HG03457 (cell line): ENCODE measurements around the gene FAM110D.

ENCODE experiments used
- ATAC-seq: cut with Tn5 transposase; IDR thresholded peaks from one replicate; pipeline ENCODE4 v1.9.1; 2021; ENCODE audit warnings: moderate number of reproducible peaks; ENCODE audit not compliant: unreplicated experiment

The FAM110D gene

DNA sequence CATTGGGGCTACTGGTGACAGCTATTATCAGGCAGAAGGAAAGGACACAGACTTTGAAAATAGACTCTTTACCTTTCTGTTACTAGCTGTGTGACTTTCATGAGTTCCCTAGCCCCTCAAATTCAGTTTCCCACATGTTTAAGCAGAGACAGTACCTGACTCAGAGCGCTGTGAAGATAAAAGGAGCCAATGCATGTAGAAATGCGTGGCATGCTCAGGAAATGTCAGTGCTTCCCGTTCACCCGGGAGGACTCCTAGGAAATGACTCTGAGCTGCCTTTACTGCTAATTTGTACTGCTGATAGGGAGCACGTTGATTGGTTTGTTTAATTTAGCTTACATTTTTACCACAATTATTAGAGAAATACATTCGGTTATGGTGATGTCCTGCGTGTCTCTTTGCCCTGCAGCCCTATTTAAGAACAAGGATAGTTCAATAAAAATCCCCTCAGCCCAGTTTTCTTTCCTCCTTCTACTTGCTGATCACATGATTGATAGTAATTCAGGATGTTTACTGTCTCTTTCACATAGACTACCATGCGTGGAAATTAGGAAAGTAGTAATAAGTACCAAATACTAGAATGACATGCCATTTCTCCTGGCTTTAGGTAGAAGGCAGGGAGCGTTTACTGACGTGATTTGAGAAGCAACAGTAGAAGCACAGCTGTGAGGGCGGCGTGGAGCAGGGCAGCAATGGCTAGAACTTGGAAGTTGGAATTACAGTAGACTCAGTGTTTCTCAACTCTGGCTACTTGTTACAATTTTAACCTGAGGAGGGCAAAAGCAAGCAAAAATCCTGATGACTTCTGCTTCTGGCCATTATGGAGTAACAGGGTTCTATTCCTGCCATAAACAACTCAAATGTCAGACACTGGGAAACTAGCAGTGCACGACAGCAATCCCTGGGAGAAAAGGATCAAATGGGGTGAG is 31.4 kb upstream of the FAM110D start:
- no peak for ATAC-seq

DNA sequence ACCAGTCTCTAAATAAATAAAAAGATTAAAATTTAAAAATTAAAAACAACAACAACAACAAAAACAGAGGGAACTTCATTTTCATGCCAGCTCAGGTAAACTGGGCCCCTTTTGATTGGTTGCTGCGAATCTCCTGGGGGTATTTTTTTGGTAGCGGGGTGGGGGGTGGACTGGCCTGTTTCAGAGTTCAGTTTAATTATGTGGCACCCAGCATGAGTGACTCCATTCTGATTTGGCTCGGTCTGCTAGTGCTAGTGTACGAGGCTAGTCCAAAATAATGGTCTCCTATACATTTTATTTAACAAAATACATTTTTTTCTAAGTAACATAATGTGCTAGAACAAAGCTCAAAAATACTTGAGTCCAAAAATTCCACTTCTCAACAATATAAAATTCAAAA is 29.1 kb upstream of the FAM110D start:
- no peak for ATAC-seq

DNA sequence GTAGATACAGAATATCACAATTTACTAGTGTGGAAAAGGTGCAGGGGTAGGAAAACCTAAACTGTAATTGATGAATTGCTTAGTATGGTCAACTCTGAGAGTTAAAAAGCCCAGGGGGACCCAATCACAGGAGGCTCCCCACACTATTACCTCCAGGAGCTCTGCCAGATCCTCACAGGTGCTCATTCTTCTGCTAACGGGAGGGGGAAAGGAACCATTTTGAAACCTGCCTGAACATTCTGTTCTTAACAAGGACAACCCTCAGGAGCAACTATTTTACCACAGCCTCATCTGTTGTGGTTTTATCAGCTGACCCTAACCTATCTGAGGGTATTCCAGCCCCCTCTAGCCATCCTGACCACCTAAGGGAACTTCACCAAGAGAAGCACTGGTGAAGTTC is 28.2 kb upstream of the FAM110D start:
- ATAC-seq: no peak

DNA sequence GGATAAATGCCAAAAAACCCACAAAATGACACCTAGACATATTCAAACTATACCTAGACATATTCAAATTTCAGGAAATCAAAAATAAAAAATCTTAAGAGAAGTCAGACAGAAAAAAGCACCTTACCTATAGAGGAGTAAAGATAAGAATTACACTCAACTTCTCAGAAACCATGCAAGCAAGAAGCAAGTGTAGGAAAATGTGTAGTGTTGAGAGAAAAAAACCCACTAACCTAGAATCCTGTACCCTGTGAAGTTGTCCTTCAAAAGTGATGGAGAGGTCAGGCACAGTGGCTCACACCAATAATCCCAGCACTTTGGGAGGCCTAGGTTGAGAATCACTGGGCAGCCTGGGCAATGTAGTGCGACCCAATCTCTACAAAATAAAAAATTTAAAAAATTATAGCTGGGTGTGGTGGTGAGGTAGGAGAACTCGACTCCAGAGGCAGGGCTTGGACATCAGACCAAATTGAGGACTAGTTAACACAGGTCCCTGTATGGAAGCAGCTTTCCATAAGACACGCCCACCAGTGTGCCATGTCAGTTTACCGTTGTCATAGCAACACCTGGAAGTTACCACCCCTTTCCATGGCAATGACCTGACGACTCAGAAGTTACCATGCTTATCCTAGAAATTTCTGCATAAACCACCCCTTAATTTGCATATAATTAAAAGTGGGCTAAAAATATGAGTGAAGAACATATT is 26.6 kb upstream of the FAM110D start:
- no peak for ATAC-seq

DNA sequence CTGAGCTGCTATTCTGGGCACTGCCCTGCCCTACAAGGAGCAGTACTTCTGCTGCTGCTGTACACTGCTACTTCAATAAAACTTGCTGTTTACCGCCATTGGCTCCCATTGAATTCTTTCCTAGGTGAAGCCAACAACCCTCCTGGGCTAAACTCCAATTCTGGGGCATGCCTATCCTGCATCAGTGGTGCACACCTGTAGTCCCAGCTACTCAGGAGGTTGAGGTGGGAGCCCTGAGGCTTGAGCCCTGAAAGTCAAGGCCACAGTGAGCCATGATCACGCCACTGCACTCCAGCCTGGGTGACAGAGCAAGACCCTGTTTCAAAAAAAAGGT is 26.1 kb upstream of the FAM110D start:
- no peak for ATAC-seq

DNA sequence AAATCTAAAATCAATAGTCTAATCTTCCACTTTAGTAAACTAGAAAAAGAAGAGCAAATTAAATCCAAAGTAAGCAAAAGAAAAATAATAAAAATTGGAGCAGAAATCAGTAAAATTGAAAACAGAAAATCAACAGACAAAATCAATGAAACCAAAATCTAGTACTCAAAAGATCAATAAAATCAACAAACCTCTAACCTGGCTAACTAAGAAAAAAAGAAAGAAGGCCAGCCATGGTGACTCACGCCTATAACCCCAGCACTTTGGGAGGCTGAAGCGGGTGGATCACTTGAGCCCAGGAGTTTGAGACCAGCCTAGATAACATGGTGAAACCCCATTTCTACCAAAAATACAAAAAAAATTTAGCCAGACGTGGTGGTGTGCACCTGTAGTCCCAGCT is 24.4 kb upstream of the FAM110D start:
- no peak for ATAC-seq

DNA sequence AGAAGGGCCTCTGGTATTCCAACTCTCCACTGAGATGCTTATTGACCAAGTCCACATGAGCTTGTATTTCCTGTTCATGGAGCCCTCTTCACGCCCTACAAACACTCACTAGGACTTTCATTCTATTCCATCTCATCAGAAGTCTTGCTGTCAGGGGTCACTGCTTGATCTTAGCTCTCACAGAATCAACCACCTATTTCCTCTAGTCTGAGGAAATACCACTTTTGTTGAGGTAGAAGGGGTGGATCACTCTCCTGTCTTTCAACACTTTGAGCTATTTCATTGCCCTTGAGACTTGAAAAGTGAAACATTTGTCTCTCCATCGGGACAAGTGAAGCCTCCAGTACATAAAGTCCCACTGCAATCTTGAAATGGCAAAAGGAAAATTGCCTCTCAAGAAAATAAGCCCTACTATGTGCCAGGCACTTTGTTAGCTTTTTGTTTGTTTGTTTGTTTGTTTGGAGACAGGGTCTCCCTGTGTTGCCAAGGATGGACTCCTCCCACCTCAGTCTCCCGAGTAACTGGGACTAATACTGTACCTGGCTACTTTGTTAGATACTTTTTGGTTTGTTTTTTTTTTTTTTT is 19.8 kb upstream of the FAM110D start:
- ATAC-seq: no peak

DNA sequence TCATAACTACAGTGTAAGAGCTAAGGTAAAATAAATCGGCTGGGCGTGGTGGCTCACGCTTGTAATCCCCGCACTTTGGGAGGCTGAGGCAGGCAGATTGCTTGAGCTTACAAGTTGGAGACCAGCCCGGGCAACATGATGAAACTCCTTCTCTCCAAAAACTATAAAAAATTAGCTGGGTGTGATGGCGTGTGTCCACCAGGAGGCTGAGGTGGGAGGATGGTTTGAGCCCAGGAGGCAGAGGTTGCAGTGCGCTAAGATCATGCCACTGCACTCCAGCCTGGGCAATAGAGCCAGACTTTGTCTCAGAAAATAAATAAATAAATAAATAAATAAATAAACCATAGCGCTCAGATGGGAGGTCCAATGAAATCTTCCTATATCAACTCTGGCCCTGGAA is 16.7 kb upstream of the FAM110D start:
- ATAC-seq: no peak

DNA sequence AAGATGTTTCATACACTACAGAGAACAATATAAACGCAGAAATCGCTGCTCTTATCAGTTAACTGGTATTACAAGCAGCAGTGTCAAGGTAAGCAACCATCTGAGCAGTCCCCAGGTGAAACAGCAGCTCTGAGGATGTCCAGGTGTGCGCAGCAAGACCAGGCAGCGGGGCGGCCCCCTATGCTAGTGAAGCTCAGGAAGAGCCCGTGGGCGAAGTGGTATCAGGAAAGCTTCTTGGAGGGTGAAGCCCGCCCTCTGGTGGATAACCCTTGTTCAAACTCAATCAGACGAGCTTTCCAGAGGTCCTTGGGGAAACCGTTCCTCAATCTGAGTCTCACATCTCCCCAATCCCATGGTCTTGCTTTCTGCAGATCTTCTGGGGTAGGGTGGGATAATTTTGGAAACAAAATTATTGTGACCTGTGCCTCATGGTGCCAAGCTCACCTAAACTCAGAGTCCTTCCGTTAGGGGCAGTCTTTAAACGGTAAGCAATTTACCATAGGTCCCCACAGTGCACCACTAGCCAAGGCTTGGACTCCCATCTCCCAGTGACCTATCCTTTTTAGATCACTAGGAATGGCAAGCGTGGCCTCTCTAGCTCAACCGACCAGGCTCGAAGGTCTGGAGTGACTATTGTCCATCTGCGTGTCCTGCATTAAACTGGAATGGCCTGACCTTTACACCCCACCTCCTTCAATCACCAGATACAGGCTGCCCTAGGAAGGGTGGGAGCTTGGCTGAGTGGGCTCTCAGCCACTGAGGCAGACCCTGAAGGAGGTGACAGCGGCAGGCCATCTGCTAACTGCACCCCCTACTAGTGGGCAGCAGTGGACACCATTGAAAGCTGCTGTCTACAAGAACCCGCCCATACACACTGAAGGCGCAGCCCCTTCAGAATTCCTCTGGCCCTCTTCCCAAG is 13.6 kb upstream of the FAM110D start:
- no peak for ATAC-seq

DNA sequence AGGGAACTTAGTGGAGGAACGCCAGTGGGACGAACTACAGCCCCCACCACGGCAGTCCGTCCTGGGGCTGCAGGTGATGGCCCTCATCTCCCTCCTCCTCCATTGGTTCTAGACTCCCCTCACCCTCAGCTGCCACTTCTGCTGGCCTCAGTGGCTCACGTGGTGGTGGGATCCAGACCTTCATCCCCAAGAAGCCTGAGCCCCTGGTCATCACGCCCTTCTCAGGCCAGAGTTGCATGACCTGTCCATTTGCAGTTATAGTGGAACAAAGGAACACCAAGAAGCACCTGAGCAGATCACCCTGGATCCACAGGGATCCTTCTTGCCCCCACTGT is 13.0 kb upstream of the FAM110D start:
- ATAC-seq: no peak

DNA sequence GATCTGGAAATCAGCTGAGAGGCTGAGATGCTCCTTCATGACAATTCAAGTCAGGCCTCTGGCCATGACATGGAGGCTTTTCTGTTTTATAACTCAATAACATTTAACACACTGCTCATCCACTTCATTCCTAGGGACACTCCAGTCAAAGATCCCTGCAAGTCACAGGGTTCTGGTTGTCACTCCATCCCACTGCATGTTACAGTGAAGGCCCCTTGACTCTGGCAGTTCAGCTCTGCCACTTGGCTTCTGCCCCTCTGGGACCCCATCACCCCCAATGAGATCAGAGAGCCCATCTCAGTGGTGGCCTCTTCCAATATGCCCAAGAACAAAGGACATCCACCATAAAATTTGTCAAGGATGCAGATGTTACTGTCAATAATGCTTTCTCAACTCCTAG is 10.0 kb upstream of the FAM110D start:
- ATAC-seq: no peak

DNA sequence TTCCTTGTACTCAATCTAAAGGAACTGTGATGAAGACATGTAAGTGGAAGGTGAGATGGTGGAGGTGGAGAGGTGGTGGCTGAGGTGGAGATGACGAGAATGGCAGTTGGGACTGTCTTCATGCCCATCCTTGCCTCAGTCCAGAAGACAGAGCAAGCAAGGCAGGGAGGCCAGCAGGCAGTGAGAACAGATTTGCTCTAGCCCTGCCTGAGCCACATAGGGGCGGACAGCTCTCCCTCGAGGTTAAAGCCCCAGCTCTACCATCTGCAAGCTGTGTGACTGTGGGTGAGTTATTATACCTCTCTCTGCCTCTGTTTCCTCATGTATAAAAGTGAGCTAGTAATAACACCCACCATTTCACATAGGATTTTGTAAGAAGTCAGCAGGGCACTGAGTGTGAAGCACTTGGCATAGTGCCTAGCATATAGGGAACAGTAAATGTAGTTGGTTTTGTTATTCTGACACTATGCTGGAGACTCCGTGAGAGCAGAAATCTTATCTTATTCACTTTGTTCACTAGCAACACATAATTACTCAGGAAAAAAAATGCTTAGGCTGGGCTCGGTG is 4.8 kb upstream of the FAM110D start:
- no peak for ATAC-seq

DNA sequence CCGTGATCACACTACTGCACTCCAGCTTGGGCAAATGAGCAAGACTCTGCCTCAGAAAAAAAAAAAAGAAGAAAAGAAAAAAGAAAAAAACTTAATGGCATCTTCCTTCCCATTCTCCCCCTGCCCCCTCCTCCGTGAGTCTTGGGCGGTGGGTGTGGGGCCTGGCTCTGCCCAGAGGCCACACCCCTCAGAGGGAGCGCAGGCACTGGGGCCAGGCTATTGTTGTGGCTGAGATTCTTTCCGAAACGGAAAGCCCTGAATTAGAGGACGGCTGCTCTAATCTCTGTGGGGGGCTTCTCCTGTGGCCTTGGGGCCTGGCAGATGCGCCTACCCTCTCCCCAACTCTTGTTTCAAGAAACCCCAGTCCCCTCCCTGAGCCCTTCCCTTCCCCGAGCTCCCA is 4.1 kb upstream of the FAM110D start:
- no peak for ATAC-seq

DNA sequence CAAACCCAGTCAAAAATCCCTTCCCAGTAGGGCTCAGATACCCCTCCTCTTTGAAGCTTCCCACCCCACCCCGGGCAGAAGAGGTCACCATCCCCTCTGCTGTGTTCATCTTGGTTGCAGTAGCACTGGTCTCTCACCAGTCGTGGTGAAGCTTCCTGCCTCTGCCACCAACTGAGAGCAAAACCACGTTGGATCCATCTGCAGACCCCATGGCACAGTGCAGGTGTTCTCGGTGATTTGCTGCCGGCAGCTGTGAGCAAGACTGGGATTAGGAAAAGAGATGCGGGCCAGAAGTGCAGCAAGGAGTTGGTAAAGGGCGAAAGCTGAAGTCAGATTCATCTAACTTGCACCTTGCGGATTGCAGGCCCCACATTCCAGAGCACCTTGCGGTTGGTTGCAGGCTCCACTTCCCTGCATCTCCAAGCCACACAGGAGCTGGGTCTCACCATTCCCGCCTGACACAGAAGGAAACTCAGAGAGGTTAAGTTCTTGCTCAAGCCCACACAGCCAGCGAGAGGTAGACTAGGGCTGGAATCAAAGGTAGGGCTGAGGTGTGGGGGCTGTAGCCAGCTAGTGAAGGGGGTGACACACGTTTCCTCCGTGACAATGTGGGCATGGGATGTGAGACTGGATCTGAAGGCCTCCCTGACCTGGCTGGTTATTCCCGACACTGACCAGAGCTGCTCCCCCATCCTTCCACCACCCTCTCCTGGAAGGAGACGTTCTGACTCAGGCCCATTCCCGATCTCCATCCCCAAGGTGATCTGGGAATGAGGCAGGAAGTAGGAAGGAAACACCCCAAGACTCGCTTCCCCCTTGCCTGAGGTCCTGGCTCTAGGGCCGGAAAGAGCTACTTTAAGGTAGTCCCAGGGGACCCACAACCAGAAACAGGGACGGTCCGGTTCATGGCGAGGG is 3.3 kb upstream of the FAM110D start:
- no peak for ATAC-seq

DNA sequence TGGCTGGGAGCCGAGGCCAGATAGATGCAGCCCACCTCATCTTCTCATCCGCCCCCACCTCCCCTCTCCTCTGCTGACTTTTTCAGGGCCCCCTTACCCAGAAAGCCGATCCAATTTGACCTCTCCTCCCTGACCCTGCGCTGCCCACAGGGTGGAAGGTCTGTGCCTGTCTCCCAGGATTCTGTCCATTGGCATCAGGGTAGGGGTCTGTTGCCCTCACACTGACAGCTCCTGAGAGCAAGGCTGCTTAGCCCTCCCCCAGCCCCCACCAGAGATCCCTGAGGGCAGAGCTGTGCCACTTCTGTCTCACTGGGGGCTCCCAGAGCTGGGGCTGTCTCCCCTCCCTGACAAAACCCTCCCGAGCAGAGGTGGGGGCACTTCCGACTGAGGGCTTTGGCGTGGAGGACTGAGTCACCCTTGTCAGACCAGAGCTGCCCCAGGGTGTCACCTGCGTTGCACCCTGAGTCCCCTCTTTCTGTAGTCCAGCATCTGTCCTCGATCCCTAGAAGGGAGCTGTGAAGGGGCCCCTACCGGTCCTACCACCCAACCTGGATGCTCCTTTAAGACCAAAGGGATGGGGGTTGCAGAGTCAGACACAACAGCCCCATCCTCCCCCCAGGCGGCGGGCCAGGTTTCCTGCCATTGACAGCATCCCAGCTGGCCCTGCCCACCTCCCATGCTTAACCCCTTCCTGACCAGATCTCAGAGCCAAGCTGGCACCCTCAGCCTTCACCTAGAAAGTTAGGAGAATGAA is 2.4 kb upstream of the FAM110D start:
- ATAC-seq: no peak

DNA sequence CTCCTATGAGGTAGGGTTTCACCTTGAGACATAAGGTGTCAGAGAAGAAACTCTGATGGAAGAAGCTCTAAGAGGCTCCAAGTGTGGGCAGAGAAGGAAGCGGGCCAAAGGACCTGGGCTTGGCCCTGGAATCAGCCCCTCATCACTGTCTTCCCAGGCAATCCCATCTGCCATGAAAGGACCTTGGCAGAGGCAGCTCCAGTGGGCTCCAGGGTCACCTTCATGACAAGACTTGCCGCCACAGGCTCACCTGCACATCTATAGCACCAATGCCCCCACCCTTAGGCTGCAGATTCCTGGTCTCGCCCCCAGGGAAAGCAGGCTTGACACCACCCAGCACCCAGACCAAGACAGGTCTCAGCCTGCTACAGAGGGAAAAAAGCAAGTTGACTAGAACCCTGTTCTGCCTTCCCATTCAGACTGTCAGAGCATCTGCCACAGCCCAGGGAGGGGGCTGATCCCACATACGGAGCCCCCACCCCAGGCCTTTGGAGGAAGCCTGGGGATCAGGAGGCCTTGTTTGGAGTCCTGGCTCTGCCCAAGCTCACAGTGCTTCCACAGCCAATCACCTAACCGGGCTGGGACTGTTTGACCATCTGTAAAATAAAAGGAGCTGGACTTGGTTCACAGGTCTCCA is 490 bp upstream of the FAM110D start:
- ATAC-seq: no peak

DNA sequence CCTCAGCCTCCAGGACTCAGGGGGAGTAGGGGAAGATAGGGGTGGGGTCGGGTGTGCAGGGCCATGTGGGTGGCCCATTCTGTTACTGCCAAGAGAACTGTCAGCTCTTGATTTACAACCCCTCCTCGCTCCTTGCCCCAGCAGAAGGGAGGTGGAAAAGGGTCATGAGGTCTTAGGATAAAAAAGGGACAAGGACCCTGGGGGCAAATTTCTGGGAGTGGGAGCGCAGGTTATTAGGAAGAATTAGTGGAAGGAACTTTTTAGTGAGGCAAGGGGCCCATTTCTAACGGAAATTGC is 812 bp downstream of the FAM110D start:
- ATAC-seq: no peak

DNA sequence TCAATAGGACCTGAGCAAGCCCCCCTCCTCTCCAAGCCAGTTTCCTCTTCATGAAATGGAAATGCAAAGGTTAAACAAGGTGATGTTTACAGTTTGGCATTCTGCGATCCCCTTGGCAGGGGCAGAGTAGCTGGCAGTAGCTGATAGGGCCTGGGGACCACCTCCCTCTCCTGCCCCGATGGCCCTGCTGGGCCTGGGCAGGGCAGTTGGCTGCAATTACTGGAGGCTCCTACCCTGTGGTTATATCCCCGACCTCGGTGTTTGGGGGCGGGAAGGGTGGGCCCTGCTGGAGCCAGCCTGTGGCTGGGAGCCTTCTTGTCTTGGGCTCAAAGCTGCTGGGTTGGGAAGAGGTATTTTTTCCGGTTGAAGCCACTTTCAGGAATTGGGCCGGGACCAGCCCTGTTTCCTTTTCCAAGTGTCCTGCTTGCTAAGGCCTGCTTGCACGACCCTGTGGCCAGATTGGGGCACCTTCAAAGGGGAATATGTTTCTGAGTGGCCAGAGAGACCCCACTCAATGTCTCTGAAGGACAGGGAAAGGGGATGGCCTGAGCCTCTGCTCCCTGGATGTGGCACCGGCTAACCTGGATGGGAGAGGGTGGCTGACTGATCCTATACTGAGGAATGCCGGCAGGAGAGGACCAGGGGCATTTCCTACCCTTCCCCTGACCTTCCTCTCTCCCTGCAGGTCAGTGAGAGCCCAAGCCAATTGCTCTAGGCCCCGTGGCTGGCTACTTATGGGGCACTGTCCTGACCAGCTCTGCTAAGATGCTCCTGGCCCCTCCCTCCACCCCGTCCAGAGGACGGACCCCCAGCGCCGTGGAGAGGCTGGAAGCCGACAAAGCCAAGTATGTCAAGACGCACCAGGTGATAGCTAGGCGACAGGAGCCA is 1.9 kb downstream of the FAM110D start:
- ATAC-seq: no peak
